Left lobe of liver (tissue), 2 donors: ENCODE measurements around the gene NR3C2. TPM values are rescaled to one million over a fixed set of nuclear protein-coding genes. Genes with fewer than 3 reads are reported as not detected.

Source experiments
- ATAC-seq: fragments of 200-7000 bp; cut with Tn5 transposase; one replicate; pipeline ENCODE4 v1.9.1; 2020; ENCODE audit warnings: mild to moderate bottlenecking, moderate library complexity
- DNase-seq: peaks from one replicate; pipeline ENCODE4 v3.0.0-alpha.2; 2020; ENCODE audit warnings: low spot score
- total RNA-seq: library from RNA; stranded (reverse); gene quantifications from one replicate; pipeline ENCODE4 v1.2.1, GENCODE V29; 2021
- donor health status: DM: no; HTN: no; CAD: no; lungs with moderate emphysema.
- donor health status: DM: no; HTN: yes; CAD: no.

Gene NR3C2
- total RNA-seq, 1 donor from 2014 or later, result 12.0 TPM

GRCh38 chr4:148118179-148118578, 324.0 kb downstream of the NR3C2 start:
- DNase-seq (no peak), ATAC-seq (no peak)

GRCh38 chr4:148116969-148117368, 325.2 kb downstream of the NR3C2 start:
- DNase-seq (no peak), ATAC-seq (no peak)

GRCh38 chr4:148116264-148116663, 325.9 kb downstream of the NR3C2 start:
- no peak for DNase-seq
- ATAC-seq, result peak; percentile 62

- ATAC-seq (no peak), DNase-seq (no peak)
Observed at GRCh38 chr4:148114436-148114835, 327.8 kb downstream of the NR3C2 start.

GRCh38 chr4:148112231-148112982, 329.8 kb downstream of the NR3C2 start:
- no peak for DNase-seq
- ATAC-seq, result no peak

- peak; percentile 80 for ATAC-seq
- no peak for DNase-seq
Observed at GRCh38 chr4:148110169-148110568, 332.0 kb downstream of the NR3C2 start.

- no peak for DNase-seq
- peak; percentile 76 for ATAC-seq
Observed at GRCh38 chr4:148109216-148109615, 333.0 kb downstream of the NR3C2 start.

GRCh38 chr4:148108766-148109165, 333.4 kb downstream of the NR3C2 start:
- no peak for ATAC-seq
- DNase-seq, result no peak

- ATAC-seq (no peak), DNase-seq (no peak)
Observed at GRCh38 chr4:148103597-148104355, 338.4 kb downstream of the NR3C2 start.

- no peak for DNase-seq
- no peak for ATAC-seq
Observed at GRCh38 chr4:148101790-148102189, 340.4 kb downstream of the NR3C2 start.

- ATAC-seq (no peak), DNase-seq (no peak)
Observed at GRCh38 chr4:148101235-148101634, 341.0 kb downstream of the NR3C2 start.

- no peak for DNase-seq
- ATAC-seq, result no peak
Observed at GRCh38 chr4:148097801-148098200, 344.4 kb downstream of the NR3C2 start.

- DNase-seq (no peak), ATAC-seq (no peak)
Observed at GRCh38 chr4:148095346-148095923, 346.8 kb downstream of the NR3C2 start.

- DNase-seq, result no peak
Observed at GRCh38 chr4:148094149-148094548, 348.1 kb downstream of the NR3C2 start.

GRCh38 chr4:148093065-148093464, 349.1 kb downstream of the NR3C2 start:
- no peak for ATAC-seq
- DNase-seq, result no peak

More at GRCh38 chr4:148094149-148094548, 348.1 kb downstream of the NR3C2 start:
- ATAC-seq, result no peak

- ATAC-seq, result no peak
- DNase-seq, result no peak
Observed at GRCh38 chr4:148092316-148093014, 349.7 kb downstream of the NR3C2 start.

- DNase-seq, result no peak
- no peak for ATAC-seq
Observed at GRCh38 chr4:148091896-148092295, 350.3 kb downstream of the NR3C2 start.

GRCh38 chr4:148090503-148091476, 351.4 kb downstream of the NR3C2 start:
- peak; percentile 38 for ATAC-seq
- no peak for DNase-seq

- ATAC-seq (no peak), DNase-seq (no peak)
Observed at GRCh38 chr4:148090029-148090428, 352.2 kb downstream of the NR3C2 start.

GRCh38 chr4:148089624-148090023, 352.6 kb downstream of the NR3C2 start:
- ATAC-seq (no peak), DNase-seq (no peak)
